ENCODE measurements around the gene MKNK2.

Gene MKNK2

DNA sequence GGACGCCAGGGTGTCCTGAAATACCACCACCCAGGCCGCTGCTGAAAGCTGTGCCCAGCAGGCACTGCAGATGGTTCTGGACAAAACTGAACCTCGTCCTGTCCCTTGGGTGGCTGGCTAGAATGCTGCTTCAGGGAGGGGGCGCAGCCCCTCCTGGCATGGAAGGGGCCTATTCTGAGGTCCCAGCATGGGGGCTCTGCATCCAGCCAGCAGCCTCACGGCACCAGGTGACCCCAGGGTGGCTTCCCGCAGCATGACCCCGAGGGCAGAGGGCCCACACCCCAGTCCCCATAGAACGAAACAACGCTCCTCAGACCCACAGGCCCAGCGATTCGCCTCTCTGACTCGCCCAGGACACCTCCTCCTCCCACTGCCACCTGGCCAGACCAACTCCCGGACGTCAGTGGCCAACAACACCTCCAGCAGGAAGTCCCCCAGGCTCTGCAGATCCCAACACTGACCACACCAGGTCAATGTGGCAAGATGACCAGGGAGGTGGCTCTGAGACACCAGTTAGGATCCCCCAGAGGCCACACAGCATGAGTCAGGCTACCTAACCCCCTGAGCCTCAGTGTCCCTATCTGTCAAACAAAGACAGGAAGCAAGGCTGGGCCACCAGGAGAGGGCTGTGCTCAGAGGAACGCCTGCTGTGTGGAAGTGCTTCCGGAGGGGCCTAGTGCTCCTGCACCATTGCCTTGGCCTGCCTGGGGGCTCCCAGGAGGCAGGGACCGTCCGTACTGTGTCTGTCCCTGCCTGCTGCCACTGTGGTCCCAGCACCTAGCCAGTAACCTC is 6.1 kb downstream of the MKNK2 start:
- peaks cover 87% of the 10 kb centered on the region for H3K4me1 ChIP-seq (ENCODE audit: control insufficient read depth, insufficient read depth, low read length)
- peaks cover 21% of the 10 kb centered on the region for H3K36me3 ChIP-seq (ENCODE audit: control insufficient read depth, insufficient read depth, low read length)
- no peaks in the 10 kb centered on the region for H3K27me3 ChIP-seq (ENCODE audit: control insufficient read depth, insufficient read depth, low read length)
- peak overlapping the region; percentile 25 for H3K9ac ChIP-seq (ENCODE audit: low read length)
- no peak overlapping the region for H3K4me3 ChIP-seq (ENCODE audit: low read length)
- no peaks in the 10 kb centered on the region for H3K9me3 ChIP-seq (ENCODE audit: control insufficient read depth, low read length)

DNA sequence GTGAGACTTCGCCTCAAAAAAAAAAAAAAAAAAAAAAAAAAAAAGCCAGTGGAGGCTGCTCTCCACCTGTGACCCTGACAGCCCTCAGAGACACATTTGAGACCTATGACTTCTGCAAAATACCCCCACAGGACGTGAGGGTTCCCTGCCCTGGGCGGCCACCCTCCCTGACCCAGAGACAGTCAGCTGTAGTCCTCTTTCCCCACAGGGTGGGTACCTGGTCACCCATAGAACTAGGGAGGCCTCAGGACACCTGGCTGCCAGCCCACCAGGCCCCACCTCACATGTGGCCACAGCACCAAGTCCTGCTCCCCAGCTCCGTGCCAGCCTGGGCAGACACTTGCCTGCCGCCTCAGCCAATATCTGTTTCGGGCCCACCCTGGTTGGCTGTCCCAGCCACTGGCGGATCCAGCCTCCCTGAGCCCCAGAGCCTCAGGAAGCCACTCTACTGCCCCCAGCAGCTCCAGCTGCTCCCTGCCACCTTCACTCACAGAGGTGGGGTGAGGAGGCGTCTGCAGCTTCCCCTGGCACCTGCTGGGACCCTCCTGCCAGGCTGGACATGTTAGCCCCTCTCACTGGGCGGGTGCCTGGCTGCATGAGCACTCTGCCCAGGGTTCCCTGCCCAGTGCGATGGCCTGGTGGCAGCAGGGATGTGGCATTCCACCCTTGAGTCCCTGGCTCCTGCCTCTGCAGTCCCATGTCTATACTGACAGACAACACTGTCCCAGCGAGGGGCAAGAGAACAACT is 6.9 kb downstream of the MKNK2 start:
- H3K4me3 ChIP-seq (ENCODE audit: low read length), result no peak overlapping the region
- no peaks in the 10 kb centered on the region for H3K9me3 ChIP-seq (ENCODE audit: control insufficient read depth, low read length)
- H3K27me3 ChIP-seq (ENCODE audit: control insufficient read depth, insufficient read depth, low read length), result no peaks in the 10 kb centered on the region
- H3K36me3 ChIP-seq (ENCODE audit: control insufficient read depth, insufficient read depth, low read length), result peaks cover 29% of the 10 kb centered on the region
- no peak overlapping the region for H3K9ac ChIP-seq (ENCODE audit: low read length)
- peaks cover 81% of the 10 kb centered on the region for H3K4me1 ChIP-seq (ENCODE audit: control insufficient read depth, insufficient read depth, low read length)

DNA sequence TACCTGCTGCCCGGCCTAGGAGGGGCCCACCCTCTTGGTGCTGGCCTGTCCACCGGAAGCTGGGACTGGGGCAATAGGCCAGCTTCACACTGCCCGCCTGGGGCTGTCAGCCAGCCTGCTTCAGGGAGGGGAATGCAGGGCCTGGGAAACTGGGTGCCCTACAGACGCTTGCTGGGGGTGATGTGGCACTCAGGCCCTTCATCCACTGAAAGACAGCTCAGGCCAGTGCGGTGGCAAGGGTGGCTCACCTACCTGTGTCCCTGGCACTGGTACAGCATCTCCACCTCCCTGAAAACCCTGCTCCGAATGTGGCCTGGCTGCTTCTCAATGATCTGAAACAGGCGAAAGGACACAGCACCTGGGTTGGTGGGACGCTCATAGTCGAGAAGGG is 7.8 kb downstream of the MKNK2 start:
- Histone ChIP-seq H3K4me3 (ENCODE audit: low read length) (no peak overlapping the region), H3K27me3 (ENCODE audit: control insufficient read depth, insufficient read depth, low read length) (no peaks in the 10 kb centered on the region), H3K9me3 (ENCODE audit: control insufficient read depth, low read length) (no peaks in the 10 kb centered on the region), H3K9ac (ENCODE audit: low read length) (no peak overlapping the region), H3K36me3 (ENCODE audit: control insufficient read depth, insufficient read depth, low read length) (peaks cover 29% of the 10 kb centered on the region), H3K4me1 (ENCODE audit: control insufficient read depth, insufficient read depth, low read length) (peaks cover 72% of the 10 kb centered on the region)

DNA sequence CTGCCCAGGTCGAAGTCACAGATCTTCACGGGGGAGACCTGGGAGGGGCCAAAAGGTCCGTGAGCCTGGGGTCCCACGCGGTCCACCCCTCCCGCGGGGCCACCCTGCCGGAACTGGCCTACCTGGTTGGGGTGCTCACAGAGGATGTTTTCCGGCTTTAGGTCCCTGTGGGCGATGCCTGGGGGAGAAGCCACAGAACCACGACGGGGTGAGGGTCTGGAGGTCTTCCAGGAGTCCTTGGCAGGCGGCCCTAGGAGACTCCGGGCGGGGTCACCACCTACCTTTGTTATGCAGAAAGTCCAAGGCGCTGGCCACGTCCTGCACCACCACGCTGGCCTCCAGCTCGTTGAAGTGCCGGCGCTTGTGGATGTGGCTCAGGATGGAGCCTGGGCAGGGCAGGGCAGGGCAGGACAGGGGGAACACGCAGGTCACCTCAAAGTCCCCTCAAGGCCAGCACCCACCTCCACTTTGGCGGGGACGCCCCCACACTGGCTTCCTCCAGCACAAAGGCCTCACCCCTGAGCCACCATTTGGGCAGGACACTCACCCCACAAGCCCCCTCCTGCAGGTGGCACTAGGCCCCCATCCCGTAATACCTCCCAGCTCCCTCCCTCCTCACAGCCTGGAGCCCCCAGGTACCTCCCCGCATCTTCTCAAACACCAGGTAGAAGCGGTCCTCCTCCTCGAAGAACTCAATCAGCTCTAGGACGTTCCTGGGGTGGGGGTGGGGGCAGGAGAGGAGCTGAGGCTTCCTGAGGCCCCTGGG is 8.4 kb downstream of the MKNK2 start:
- peaks cover 29% of the 10 kb centered on the region for H3K36me3 ChIP-seq (ENCODE audit: control insufficient read depth, insufficient read depth, low read length)
- no peaks in the 10 kb centered on the region for H3K27me3 ChIP-seq (ENCODE audit: control insufficient read depth, insufficient read depth, low read length)
- H3K4me3 ChIP-seq (ENCODE audit: low read length), result no peak overlapping the region
- H3K9ac ChIP-seq (ENCODE audit: low read length), result peak overlapping the region; percentile 68
- peaks cover 66% of the 10 kb centered on the region for H3K4me1 ChIP-seq (ENCODE audit: control insufficient read depth, insufficient read depth, low read length)
- H3K9me3 ChIP-seq (ENCODE audit: control insufficient read depth, low read length), result no peaks in the 10 kb centered on the region

DNA sequence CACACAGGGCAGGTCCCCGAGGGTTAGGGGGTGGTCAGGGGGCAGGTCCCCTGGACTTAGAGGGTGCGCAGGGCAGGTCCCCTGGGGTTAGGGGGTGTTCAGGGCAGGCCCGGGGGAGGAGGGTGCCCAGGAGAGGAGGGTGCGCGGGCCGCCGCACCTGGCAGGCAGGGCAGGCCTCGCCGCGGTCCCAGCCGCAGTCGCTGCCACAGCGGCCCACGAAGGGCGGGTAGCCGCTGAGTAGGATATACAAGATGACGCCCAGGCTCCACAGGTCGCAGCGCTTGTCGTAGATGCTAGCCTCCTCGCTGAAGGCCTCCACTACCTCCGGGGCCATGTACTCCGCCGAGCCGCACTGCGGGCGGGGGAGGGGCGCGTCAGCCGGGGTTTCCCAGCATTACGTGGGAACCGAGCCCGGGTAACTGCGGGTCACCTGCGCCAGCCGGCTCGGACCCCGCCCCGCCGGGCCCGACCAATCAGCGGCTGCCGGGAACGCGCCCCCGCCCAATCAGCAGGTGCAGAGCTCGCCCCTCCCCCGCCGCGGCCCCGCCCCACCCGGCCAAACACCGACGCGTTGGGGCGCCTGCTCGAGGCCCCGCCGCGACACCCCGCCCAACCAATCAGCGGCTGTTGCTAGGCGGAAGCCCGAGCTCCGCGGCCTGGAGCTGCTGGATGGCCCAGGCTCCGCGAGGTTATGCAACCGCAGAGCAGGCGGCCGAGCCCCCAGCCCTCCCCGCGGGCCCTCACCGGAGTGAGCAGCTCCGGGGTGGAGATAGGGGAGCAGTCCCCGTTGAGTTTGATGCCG is 9.2 kb downstream of the MKNK2 start:
- no peaks in the 10 kb centered on the region for H3K9me3 ChIP-seq (ENCODE audit: control insufficient read depth, low read length)
- H3K4me1 ChIP-seq (ENCODE audit: control insufficient read depth, insufficient read depth, low read length), result peaks cover 58% of the 10 kb centered on the region
- no peaks in the 10 kb centered on the region for H3K27me3 ChIP-seq (ENCODE audit: control insufficient read depth, insufficient read depth, low read length)
- peak overlapping the region; percentile 68 for H3K9ac ChIP-seq (ENCODE audit: low read length)
- no peak overlapping the region for H3K4me3 ChIP-seq (ENCODE audit: low read length)
- H3K36me3 ChIP-seq (ENCODE audit: control insufficient read depth, insufficient read depth, low read length), result peaks cover 29% of the 10 kb centered on the region

DNA sequence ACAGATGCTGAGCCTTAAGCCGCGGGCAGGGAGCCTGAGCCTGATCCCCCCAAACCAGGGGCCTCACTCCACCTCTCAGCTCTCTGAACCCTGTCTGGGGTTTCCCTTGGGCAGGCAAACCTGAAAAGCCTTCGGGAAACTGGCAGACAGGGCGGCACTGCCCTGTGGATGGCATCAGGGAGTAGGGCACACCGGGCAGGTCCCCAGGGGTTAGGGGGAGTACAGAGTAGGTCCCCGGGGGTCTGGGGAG is 9.7 kb downstream of the MKNK2 start:
- Histone ChIP-seq H3K27me3 (ENCODE audit: control insufficient read depth, insufficient read depth, low read length) (no peaks in the 10 kb centered on the region), H3K4me1 (ENCODE audit: control insufficient read depth, insufficient read depth, low read length) (peaks cover 53% of the 10 kb centered on the region), H3K9ac (ENCODE audit: low read length) (peak overlapping the region; percentile 63), H3K9me3 (ENCODE audit: control insufficient read depth, low read length) (no peaks in the 10 kb centered on the region), H3K4me3 (ENCODE audit: low read length) (no peak overlapping the region), H3K36me3 (ENCODE audit: control insufficient read depth, insufficient read depth, low read length) (peaks cover 29% of the 10 kb centered on the region)

DNA sequence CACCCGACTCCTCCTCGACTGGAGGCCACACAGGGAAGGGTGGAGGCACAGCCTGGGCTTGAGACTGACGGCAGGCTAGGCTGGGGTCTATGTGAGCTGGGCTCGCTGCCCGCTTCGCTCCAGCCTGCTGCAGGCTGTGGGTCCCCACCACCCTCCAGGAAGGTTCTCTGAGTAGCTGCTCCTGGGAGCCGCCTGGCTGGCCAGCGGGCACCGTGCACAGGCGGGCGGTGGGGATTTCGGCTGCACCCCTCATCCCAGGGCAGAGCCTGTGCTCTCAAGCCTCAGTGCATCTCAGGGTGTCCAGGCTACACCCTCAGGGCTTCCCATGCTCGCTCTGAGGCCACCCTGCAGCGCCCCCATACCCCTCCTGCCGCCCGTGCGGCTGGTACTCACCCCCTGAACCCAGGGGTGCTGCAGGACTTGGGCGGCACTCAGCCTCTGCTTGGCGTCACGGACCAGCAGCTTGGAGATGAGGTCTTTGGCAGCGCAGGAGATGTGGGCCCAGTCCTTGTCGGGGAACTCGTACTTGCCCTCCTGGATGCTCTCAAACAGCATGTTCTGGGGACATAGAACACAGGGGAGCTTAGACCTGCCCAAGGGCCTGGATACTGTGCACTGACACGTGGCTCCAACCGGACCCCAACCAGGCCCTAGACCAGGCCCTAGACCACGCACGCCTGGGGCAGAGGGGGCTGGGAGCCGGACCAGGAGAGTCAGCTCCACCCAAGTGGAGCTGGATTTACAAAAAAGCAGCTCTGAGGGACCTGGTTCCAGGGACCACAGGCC is 10.2 kb downstream of the MKNK2 start:
- H3K4me1 ChIP-seq (ENCODE audit: control insufficient read depth, insufficient read depth, low read length), result peaks cover 48% of the 10 kb centered on the region

DNA sequence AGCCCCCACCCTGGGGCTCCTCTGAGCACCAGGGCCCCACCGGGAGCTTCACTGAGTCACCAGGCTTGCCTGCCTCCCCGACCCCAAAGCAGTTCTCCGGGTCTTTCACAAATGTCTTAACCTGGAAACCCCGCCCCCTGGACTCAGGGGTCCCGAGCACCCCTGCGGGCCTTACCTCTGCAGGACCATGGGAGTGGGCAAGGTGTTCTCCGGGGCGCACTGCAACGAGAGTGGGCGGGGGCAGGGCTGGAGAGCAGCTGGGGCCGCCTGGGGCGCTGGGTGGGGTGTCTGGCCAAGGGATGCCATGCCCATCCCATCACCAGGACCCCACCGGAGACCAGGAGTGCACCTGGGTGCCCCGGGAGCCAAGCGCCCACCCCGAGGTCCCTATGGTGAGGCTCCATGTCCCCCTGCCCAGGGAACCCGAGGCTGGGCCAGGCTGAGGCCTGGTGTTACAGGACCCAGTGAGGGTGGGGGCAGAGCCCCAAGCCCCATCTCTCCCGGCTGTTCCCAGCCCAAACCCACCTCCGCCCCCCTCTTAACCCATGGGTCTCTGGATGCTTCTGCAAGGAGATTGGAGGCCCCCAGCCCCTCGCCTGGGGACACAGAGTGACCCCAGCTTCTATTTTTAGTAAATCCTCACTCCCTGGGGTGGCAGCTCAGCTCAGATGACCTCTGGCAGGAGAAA is 10.9 kb downstream of the MKNK2 start:
- no peak overlapping the region for H3K4me3 ChIP-seq (ENCODE audit: low read length)
- H3K9ac ChIP-seq (ENCODE audit: low read length), result no peak overlapping the region
- H3K4me1 ChIP-seq (ENCODE audit: control insufficient read depth, insufficient read depth, low read length), result peaks cover 44% of the 10 kb centered on the region
- H3K27me3 ChIP-seq (ENCODE audit: control insufficient read depth, insufficient read depth, low read length), result no peaks in the 10 kb centered on the region
- H3K9me3 ChIP-seq (ENCODE audit: control insufficient read depth, low read length), result no peaks in the 10 kb centered on the region
- H3K36me3 ChIP-seq (ENCODE audit: control insufficient read depth, insufficient read depth, low read length), result peaks cover 29% of the 10 kb centered on the region

More for the DNA sequence above, 10.2 kb downstream of the MKNK2 start:
- Histone ChIP-seq H3K9ac (ENCODE audit: low read length) (peak overlapping the region; percentile 63), H3K4me3 (ENCODE audit: low read length) (no peak overlapping the region), H3K27me3 (ENCODE audit: control insufficient read depth, insufficient read depth, low read length) (no peaks in the 10 kb centered on the region), H3K36me3 (ENCODE audit: control insufficient read depth, insufficient read depth, low read length) (peaks cover 29% of the 10 kb centered on the region), H3K9me3 (ENCODE audit: control insufficient read depth, low read length) (no peaks in the 10 kb centered on the region)

DNA sequence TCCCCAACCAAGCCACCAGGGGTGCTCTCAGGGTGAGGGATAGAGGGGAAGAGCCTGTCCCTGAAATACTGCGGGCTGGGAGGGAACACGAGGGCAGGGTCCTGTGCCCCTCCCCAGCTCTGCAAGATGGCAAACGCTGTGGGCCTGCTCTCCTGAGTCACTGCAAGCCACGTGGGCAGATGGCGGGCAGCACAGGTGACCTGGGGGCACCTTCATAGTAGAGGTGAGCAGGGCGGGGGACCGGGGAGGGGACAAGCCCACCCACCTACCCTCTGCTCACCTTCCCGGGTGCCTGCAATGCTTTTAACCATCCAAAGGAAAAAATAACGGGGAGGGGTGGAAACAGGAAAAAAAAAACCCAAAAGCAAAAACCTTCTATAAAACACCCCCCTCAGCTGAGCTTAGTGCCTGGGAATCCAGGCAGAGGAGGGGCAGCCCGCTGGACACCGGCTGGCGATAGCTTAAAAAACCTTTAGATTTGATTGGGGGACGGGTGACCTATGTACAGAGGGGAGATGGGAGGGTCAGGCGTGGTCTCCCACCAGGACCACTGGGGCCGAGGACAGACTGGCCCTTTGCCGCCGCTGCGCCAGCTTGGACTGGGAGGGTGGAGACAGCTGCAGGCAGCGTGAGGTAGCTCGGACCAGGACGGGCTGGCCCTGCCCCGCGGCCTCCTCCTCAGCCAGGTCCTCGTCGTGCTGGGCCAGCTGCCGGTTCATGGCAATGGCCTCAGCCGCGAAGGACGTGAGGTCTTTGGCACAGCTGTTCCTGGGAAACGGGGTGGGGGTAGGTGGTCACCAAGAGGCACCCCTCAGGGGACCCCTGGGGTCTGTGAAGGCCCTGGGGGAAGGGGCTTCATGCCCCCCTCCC is 11.7 kb downstream of the MKNK2 start:
- no peaks in the 10 kb centered on the region for H3K9me3 ChIP-seq (ENCODE audit: control insufficient read depth, low read length)
- H3K27me3 ChIP-seq (ENCODE audit: control insufficient read depth, insufficient read depth, low read length), result no peaks in the 10 kb centered on the region
- H3K4me3 ChIP-seq (ENCODE audit: low read length), result no peak overlapping the region
- no peak overlapping the region for H3K9ac ChIP-seq (ENCODE audit: low read length)
- H3K4me1 ChIP-seq (ENCODE audit: control insufficient read depth, insufficient read depth, low read length), result peaks cover 44% of the 10 kb centered on the region
- peaks cover 29% of the 10 kb centered on the region for H3K36me3 ChIP-seq (ENCODE audit: control insufficient read depth, insufficient read depth, low read length)

DNA sequence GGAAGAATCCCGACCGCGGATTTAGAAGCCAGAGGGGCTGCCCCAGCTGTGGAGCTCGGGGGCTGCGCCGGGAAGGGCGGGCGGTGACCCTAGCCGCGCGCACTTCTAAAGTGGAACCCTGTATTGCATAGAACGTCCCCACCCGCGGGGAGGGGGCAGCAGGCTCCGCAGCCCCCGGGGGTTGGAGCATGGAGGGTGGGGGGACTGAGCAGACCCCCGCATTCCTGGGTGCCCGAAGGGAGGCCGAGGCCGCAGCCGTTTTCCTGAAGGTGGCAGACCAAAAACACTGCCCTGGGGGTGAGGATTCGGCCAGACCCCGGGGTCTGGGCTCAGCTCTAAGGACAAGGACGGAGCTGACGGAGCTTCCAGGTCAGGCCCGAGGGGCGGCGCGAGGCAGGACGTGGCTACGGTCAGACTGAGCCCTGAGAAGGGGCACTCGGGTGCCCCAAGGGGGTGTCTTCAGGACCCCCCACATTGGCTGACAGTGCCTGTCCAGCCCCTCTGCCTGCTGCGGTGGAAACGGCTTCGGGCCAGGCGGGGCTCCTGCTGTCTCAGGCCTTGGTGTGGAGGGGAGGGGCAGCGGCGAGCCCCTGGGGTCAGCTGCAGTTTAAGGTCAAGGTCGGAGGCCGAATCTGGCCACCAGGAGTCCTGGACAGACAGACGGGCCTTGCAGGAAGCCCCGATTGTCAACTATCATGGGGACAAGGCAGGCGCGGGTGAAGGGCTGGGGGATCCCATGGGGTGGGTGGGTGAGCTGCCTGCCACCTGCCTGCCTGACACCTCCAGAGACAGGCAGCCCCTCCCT is 12.6 kb downstream of the MKNK2 start:
- no peaks in the 10 kb centered on the region for H3K9me3 ChIP-seq (ENCODE audit: control insufficient read depth, low read length)
- peaks cover 29% of the 10 kb centered on the region for H3K36me3 ChIP-seq (ENCODE audit: control insufficient read depth, insufficient read depth, low read length)
- H3K4me3 ChIP-seq (ENCODE audit: low read length), result no peak overlapping the region
- no peak overlapping the region for H3K9ac ChIP-seq (ENCODE audit: low read length)
- no peaks in the 10 kb centered on the region for H3K27me3 ChIP-seq (ENCODE audit: control insufficient read depth, insufficient read depth, low read length)
- peaks cover 49% of the 10 kb centered on the region for H3K4me1 ChIP-seq (ENCODE audit: control insufficient read depth, insufficient read depth, low read length)
